Liver (tissue), 9 donors: Measurements from ENCODE around the gene TRPM1. TPM values are rescaled to one million over a fixed set of nuclear protein-coding genes. Genes with fewer than 3 reads are reported as not detected.

Experiments used
- DNase-seq: peaks from one replicate; pipeline ENCODE4 v3.0.0-alpha.2; 2017; ENCODE audit warnings: low spot score
- H3K27ac ChIP-seq, 2 donors: one replicate each; pipeline ENCODE4 v1.7.0; 2013; ENCODE audit warnings: inconsistent platforms in 2 of 2, low read length in 2 of 2, control low read depth in 1 of 2, low read depth in 1 of 2, mild to moderate bottlenecking in 1 of 2
- H3K27me3 ChIP-seq, 4 donors: one replicate each; pipeline versions ENCODE4 v1.6.1 to v1.7.0; 2013; ENCODE audit warnings: low read length in 3 of 4, inconsistent platforms in 1 of 4, mild to moderate bottlenecking in 1 of 4, moderate library complexity in 1 of 4; ENCODE audit not compliant: control insufficient read depth in 4 of 4, insufficient read depth in 4 of 4
- H3K36me3 ChIP-seq, 4 donors: one replicate each; pipeline versions ENCODE4 v1.6.1 to v1.7.0; 2013; ENCODE audit warnings: low read length in 3 of 4, mild to moderate bottlenecking in 3 of 4, low read depth in 1 of 4, moderate library complexity in 1 of 4; ENCODE audit not compliant: control insufficient read depth in 4 of 4, insufficient read depth in 3 of 4
- H3K4me1 ChIP-seq, 4 donors: one replicate each; pipeline versions ENCODE4 v1.6.1 to v1.7.0; 2013; ENCODE audit warnings: low read length in 3 of 4, mild to moderate bottlenecking in 3 of 4, moderate library complexity in 1 of 4; ENCODE audit not compliant: control insufficient read depth in 4 of 4, insufficient read depth in 4 of 4
- H3K4me3 ChIP-seq, 3 donors: one replicate each; pipeline versions ENCODE4 v1.6.1 to v1.7.0; 2013; ENCODE audit warnings: low read length in 3 of 3, control low read depth in 1 of 3, low read depth in 1 of 3, mild to moderate bottlenecking in 1 of 3
- H3K9ac ChIP-seq, 2 donors: one replicate each; pipeline ENCODE4 v1.7.0; 2013; ENCODE audit warnings: low read length in 2 of 2, mild to moderate bottlenecking in 2 of 2, moderate library complexity in 2 of 2, control low read depth in 1 of 2, low read depth in 1 of 2
- H3K9me3 ChIP-seq, 4 donors: one replicate each; pipeline versions ENCODE4 v1.6.1 to v1.7.0; 2013; ENCODE audit warnings: low read length in 3 of 4; ENCODE audit not compliant: control insufficient read depth in 4 of 4
- EGR1 ChIP-seq, 2 donors: IDR thresholded peaks; 2 replicates each; pipeline ENCODE4 v1.6.1; 2016 to 2018; ENCODE audit warnings: antibody characterized with exemption in 2 of 2, low read depth in 2 of 2
- FOXA1 ChIP-seq: IDR thresholded peaks from 2 replicates; pipeline ENCODE4 v1.6.1; 2016; ENCODE audit warnings: antibody characterized with exemption
- FOXA2 ChIP-seq: IDR thresholded peaks from 2 replicates; pipeline ENCODE4 v1.6.1; 2016; ENCODE audit warnings: antibody characterized with exemption
- GABPA ChIP-seq, 2 donors: IDR thresholded peaks in 1 of 2; conservative IDR thresholded peaks in 1 of 2; 2 replicates each; pipeline ENCODE4 v1.6.1; 2016; ENCODE audit warnings: antibody characterized with exemption in 2 of 2, mild to moderate bottlenecking in 1 of 2, moderate library complexity in 1 of 2
- HNF4A ChIP-seq, 2 donors: conservative IDR thresholded peaks; 2 replicates each; pipeline ENCODE4 v1.6.1; 2016; ENCODE audit warnings: antibody characterized with exemption in 2 of 2, mild to moderate bottlenecking in 2 of 2
- HNF4G ChIP-seq: IDR thresholded peaks from 2 replicates; pipeline ENCODE4 v1.6.1; 2016; ENCODE audit warnings: antibody characterized with exemption
- JUND ChIP-seq, 2 donors: IDR thresholded peaks; 2 replicates each; pipeline ENCODE4 v1.6.1; 2016; ENCODE audit warnings: antibody characterized with exemption in 2 of 2
- NR2F2 ChIP-seq: IDR thresholded peaks from 2 replicates; pipeline ENCODE4 v1.6.1; 2016; ENCODE audit warnings: antibody characterized with exemption
- RAD21 ChIP-seq, 2 donors: IDR thresholded peaks; 2 replicates each; pipeline ENCODE4 v1.6.1; 2016; ENCODE audit warnings: antibody characterized with exemption in 2 of 2, mild to moderate bottlenecking in 2 of 2
- RXRA ChIP-seq, 2 donors: IDR thresholded peaks; 2 replicates each; pipeline ENCODE4 v1.6.1; 2017 to 2018; ENCODE audit warnings: antibody characterized with exemption in 2 of 2, mild to moderate bottlenecking in 1 of 2
- SP1 ChIP-seq: IDR thresholded peaks from 2 replicates; pipeline ENCODE4 v1.6.1; 2018; ENCODE audit warnings: antibody characterized with exemption, mild to moderate bottlenecking
- TAF1 ChIP-seq: conservative IDR thresholded peaks from 2 replicates; pipeline ENCODE4 v1.6.1; 2016; ENCODE audit warnings: antibody characterized with exemption, mild to moderate bottlenecking
- YY1 ChIP-seq: IDR thresholded peaks from 2 replicates; pipeline ENCODE4 v1.6.1; 2016; ENCODE audit warnings: antibody characterized with exemption, mild to moderate bottlenecking
- WGBS: extraction: QIAGEN DNeasy Blood & Tissue Kit; methylation state at CpG from one replicate; pipeline ENCODE4 v1.1.7; 2013; 5-methylcytosine and 5-hydroxymethylcytosine counted together
- polyA plus RNA-seq, 2 donors: library from polyadenylated mRNA; stranded (reverse) in 1 of 2; unstranded in 1 of 2; fragments of 200-250 nt in 1 of 2; fragments of >200 nt in 1 of 2; fragmentation: Nextera tagmentation in 1 of 2; extraction: Ambion mirVana in 1 of 2; gene quantifications; one replicate each; pipeline versions ENCODE4 v1.2.1 to v1.2.3, GENCODE V29; 2013 to 2015
- total RNA-seq, 2 donors: library from RNA; depleted of rRNA; stranded (reverse); fragments of >200 nt; gene quantifications; one replicate each; pipeline ENCODE4 v1.2.3, GENCODE V29; 2014
- TF ChIP-seq, protein P1 (sequence below): IDR thresholded peaks from 2 replicates; pipeline ENCODE4 v1.6.1; 2016; ENCODE audit warnings: antibody characterized with exemption
- TF ChIP-seq, protein P2 (sequence below): IDR thresholded peaks from 2 replicates; pipeline ENCODE4 v1.6.1; 2016; ENCODE audit warnings: antibody characterized with exemption, mild to moderate bottlenecking
- TF ChIP-seq, protein P3 (sequence below): IDR thresholded peaks from 2 replicates; pipeline ENCODE4 v1.6.1; 2016; ENCODE audit warnings: antibody characterized with exemption
- TF ChIP-seq, protein P4 (sequence below): IDR thresholded peaks from 2 replicates; pipeline ENCODE4 v1.6.1; 2016; ENCODE audit warnings: antibody characterized with exemption
- donor health status: healthy.
- donor health status: healthy.
- donor health status: healthy.
- donor health status: healthy.
- donor health status: healthy.

TRPM1 gene
- total and polyA plus RNA-seq, 4 donors = not detected

DNA sequence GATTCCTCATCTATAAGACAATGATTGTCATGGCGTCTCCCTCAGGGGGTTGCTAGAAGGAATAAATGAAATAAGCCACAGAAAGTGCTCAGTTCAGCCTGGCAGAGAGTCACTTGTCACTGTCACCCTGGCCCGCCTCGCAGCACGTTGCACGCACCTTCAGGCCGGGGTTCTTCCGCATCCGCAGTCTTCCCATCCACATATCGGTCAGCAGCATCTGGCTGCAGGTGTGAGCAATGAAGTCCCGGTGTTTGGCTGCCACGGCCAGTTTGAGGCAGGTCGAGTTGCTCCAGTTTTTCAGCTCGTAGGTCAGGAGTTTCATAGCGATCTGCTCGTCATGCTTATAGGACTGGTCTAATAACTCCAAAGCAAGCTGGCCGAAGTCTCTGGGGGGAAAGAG lies 61.6 kb downstream of the TRPM1 start:
- no peak overlapping the region for H3K4me3 ChIP-seq
- TF ChIP-seq, protein P1, sequence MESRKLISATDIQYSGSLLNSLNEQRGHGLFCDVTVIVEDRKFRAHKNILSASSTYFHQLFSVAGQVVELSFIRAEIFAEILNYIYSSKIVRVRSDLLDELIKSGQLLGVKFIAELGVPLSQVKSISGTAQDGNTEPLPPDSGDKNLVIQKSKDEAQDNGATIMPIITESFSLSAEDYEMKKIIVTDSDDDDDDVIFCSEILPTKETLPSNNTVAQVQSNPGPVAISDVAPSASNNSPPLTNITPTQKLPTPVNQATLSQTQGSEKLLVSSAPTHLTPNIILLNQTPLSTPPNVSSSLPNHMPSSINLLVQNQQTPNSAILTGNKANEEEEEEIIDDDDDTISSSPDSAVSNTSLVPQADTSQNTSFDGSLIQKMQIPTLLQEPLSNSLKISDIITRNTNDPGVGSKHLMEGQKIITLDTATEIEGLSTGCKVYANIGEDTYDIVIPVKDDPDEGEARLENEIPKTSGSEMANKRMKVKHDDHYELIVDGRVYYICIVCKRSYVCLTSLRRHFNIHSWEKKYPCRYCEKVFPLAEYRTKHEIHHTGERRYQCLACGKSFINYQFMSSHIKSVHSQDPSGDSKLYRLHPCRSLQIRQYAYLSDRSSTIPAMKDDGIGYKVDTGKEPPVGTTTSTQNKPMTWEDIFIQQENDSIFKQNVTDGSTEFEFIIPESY = no peak
- no peak for TF ChIP-seq TAF1
- TF ChIP-seq RXRA (IDR thresholded peaks at IDR 0.05) = no peak
- TF ChIP-seq, protein P2, sequence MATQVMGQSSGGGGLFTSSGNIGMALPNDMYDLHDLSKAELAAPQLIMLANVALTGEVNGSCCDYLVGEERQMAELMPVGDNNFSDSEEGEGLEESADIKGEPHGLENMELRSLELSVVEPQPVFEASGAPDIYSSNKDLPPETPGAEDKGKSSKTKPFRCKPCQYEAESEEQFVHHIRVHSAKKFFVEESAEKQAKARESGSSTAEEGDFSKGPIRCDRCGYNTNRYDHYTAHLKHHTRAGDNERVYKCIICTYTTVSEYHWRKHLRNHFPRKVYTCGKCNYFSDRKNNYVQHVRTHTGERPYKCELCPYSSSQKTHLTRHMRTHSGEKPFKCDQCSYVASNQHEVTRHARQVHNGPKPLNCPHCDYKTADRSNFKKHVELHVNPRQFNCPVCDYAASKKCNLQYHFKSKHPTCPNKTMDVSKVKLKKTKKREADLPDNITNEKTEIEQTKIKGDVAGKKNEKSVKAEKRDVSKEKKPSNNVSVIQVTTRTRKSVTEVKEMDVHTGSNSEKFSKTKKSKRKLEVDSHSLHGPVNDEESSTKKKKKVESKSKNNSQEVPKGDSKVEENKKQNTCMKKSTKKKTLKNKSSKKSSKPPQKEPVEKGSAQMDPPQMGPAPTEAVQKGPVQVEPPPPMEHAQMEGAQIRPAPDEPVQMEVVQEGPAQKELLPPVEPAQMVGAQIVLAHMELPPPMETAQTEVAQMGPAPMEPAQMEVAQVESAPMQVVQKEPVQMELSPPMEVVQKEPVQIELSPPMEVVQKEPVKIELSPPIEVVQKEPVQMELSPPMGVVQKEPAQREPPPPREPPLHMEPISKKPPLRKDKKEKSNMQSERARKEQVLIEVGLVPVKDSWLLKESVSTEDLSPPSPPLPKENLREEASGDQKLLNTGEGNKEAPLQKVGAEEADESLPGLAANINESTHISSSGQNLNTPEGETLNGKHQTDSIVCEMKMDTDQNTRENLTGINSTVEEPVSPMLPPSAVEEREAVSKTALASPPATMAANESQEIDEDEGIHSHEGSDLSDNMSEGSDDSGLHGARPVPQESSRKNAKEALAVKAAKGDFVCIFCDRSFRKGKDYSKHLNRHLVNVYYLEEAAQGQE = no peak
- TF ChIP-seq HNF4A (conservative IDR thresholded peaks at IDR 0.05) = no peak
- TF ChIP-seq YY1 = no peak
- no peak for TF ChIP-seq NR2F2
- TF ChIP-seq, protein P3, sequence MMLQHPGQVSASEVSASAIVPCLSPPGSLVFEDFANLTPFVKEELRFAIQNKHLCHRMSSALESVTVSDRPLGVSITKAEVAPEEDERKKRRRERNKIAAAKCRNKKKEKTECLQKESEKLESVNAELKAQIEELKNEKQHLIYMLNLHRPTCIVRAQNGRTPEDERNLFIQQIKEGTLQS = no peak
- TF ChIP-seq JUND (IDR thresholded peaks at IDR 0.05) = no peak
- no peak for TF ChIP-seq FOXA2
- no peak for TF ChIP-seq GABPA (IDR thresholded peaks at IDR 0.05 in 1 of 2, conservative IDR thresholded peaks at IDR 0.05 in 1 of 2)
- no peak for TF ChIP-seq HNF4G
- TF ChIP-seq, protein P4, sequence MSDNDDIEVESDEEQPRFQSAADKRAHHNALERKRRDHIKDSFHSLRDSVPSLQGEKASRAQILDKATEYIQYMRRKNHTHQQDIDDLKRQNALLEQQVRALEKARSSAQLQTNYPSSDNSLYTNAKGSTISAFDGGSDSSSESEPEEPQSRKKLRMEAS = no peak
- TF ChIP-seq RAD21 (IDR thresholded peaks at IDR 0.05) = no peak
- H3K9me3 ChIP-seq = no peaks in the 10 kb centered on the region
- H3K36me3 ChIP-seq = no peaks in the 10 kb centered on the region
- no peaks in the 10 kb centered on the region for H3K4me1 ChIP-seq
- no peak overlapping the region for H3K9ac ChIP-seq
- H3K27ac ChIP-seq = no peak overlapping the region
- DNase-seq = no peak
- 97% methylated on average over 16 of the region's 16 CpGs for WGBS
- no peaks in the 10 kb centered on the region for H3K27me3 ChIP-seq

DNA sequence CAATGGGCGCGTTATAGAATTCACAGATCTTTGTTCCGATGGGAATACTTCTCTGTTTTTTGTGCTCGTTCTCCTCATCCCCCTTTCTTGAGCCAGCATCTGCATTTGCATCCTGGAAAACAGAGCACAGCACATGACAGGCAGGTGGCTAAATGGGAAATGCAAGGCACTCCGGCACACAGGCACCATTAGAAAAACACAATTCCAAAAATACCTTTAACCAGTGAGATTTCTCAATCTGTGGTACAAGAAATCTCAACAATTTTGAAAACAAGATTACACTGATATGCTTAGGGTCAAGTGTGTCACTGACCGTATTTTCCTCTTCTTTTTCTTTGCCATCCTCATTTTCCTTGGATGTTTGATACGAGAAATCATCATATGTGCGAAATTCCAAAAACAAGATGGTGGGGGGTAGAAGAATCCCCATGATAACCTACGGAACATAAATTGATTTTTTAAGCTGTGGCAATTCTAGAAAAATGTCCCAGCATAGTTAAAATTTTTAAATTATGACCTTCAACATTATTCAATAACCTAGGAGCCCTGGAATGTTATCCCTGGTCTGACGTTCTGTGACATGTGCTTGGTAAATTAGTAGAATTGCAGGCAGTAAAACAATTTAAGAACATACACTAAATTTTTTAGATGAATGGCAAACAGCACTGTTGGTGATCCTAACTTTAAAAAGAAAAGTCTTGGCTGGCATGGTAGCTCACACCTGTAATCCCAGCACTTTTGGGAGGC lies 63.6 kb downstream of the TRPM1 start:
- H3K36me3 ChIP-seq = no peaks in the 10 kb centered on the region
- H3K9ac ChIP-seq = no peak overlapping the region
- 94% methylated on average over 10 of the region's 10 CpGs for WGBS
- no peaks in the 10 kb centered on the region for H3K9me3 ChIP-seq
- no peak for DNase-seq
- no peak overlapping the region for H3K27ac ChIP-seq
- H3K4me1 ChIP-seq = no peaks in the 10 kb centered on the region
- H3K4me3 ChIP-seq = no peak overlapping the region
- no peaks in the 10 kb centered on the region for H3K27me3 ChIP-seq
- no peak for TF ChIP-seq SP1
- no peak for TF ChIP-seq TAF1
- TF ChIP-seq FOXA2 = no peak
- TF ChIP-seq, protein P4 = no peak
- TF ChIP-seq HNF4A (conservative IDR thresholded peaks at IDR 0.05) = no peak
- no peak for TF ChIP-seq JUND (IDR thresholded peaks at IDR 0.05)
- TF ChIP-seq RXRA (IDR thresholded peaks at IDR 0.05) = no peak
- no peak for TF ChIP-seq YY1
- TF ChIP-seq, protein P2 = no peak
- TF ChIP-seq, protein P1 = no peak
- TF ChIP-seq EGR1 (IDR thresholded peaks at IDR 0.05; ENCODE audit: low read depth in 2 of 2) = no peak
- TF ChIP-seq, protein P3 = no peak
- TF ChIP-seq FOXA1 = no peak
- no peak for TF ChIP-seq NR2F2
- TF ChIP-seq GABPA (IDR thresholded peaks at IDR 0.05 in 1 of 2, conservative IDR thresholded peaks at IDR 0.05 in 1 of 2) = no peak
